Activated CD4-positive, alpha-beta memory T cell treated with anti-CD3 and anti-CD28 coated beads for 36 hours (primary cell): Measurements from ENCODE around the gene KCNQ2. TPM values are rescaled to one million over a fixed set of nuclear protein-coding genes. Genes with fewer than 3 reads are reported as not detected.
"Not testable (repeated sequence)": the region's sequence is repeated elsewhere in the genome, so short reads cannot be mapped to it uniquely, and the experiment has no call there.

Experiments used
- CTCF ChIA-PET: fragments of 350-600 bp; sonication (Branson Sonifier 250); formaldehyde crosslinking; loops from one replicate; lab custom pipeline; 2021; ENCODE audit warnings: antibody characterized with exemption, inconsistent platforms; lab: Charles Lee
- POLR2A ChIA-PET: fragments of 350-600 bp; sonication (Branson Sonifier 250); formaldehyde crosslinking; loops from one replicate; lab custom pipeline; 2021; ENCODE audit warnings: antibody characterized with exemption; lab: Charles Lee
- DNase-seq: peaks from one replicate; pipeline ENCODE4 v3.0.0-alpha.2; 2020
- H3K27ac Mint-ChIP-seq: one replicate; pipeline ENCODE4 v1.8.0; 2021; ENCODE audit warnings: mixed read lengths
- H3K27me3 Mint-ChIP-seq: one replicate; pipeline ENCODE4 v1.8.0; 2021; ENCODE audit warnings: mixed read lengths
- H3K36me3 Mint-ChIP-seq: one replicate; pipeline ENCODE4 v1.8.0; 2021; ENCODE audit warnings: mixed read lengths
- H3K4me1 Mint-ChIP-seq: one replicate; pipeline ENCODE4 v1.8.0; 2021; ENCODE audit warnings: low read depth, mixed read lengths
- H3K4me3 Mint-ChIP-seq: one replicate; pipeline ENCODE4 v1.8.0; 2021; ENCODE audit warnings: mild to moderate bottlenecking, mixed read lengths
- H3K9me3 Mint-ChIP-seq: one replicate; pipeline ENCODE4 v1.8.0; 2021; ENCODE audit warnings: mixed read lengths
- intact Hi-C: fragments of 100-400 bp; cut with micrococcal nuclease; formaldehyde crosslinking; loops from one replicate; pipeline ENCODE4 v1.15.1; 2023
- total RNA-seq, 2 experiments: library from RNA; stranded (reverse); gene quantifications; one replicate each; pipeline ENCODE4 v1.2.3, GENCODE V29; 2021

The KCNQ2 gene
- not detected for total RNA-seq

DNA sequence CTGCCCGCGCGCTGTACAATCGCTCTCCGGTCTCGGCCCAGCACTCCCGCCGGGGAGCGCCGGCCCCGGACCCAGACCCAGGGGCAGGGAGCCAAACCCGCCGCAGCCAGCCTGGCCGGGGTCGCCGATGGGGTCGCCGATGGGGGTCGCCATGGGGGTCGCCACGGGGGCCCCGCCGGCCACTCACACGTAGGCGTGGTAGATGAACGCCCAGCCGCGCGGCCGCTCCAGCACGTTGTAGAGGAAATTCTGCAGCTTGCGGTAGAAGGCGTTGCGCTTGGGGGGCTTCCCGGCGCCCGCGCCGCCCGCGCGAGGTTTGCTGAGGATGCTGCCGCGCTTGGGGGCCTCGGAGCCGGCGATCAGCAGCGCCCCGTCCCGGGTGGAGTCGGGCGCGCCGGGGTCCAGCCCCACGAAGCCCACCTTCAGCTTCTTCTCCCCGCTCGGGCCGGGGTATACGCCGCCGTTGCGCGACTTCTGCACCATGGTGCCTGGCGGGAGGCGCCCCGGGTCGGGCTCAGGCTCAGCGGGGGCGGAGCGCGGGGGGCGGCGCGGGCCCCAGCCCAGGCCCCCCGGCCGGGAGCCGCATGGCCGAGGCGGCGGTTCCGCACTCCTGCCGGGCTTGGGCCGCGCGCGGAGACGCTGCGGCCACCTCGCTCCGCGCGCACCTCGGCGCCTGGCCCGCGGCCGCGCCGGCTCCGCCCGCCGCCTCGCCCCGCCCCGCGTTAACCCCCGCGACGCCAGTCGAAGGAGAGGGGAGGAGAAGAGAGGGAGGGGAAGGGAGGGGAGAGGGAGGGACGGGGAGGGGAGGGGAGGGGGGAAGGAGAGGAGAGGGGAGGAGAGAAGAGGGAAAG lies at the start of gene KCNQ2:
Gene KCNQ2, minus strand, starts transcription at position 675 of the 851 bp plus-strand sequence. Its CDS starts 192 bp downstream, at position 483.
- H3K4me3 Mint-ChIP-seq, result no peak within 1 kb of the TSS
- DNase-seq, result no peak
- peaks cover 37% of the 10 kb centered on the region for H3K27me3 Mint-ChIP-seq
- no peaks in the 10 kb centered on the region for H3K36me3 Mint-ChIP-seq
- no peak within 1 kb of the TSS for H3K27ac Mint-ChIP-seq
- ChIA-PET POLR2A (no interaction called here), CTCF (no interaction called here)
- intact Hi-C loops, result no loop called here
- H3K9me3 Mint-ChIP-seq, result no peaks in the 10 kb centered on the region
- H3K4me1 Mint-ChIP-seq, result peaks cover 5% of the 10 kb centered on the region

DNA sequence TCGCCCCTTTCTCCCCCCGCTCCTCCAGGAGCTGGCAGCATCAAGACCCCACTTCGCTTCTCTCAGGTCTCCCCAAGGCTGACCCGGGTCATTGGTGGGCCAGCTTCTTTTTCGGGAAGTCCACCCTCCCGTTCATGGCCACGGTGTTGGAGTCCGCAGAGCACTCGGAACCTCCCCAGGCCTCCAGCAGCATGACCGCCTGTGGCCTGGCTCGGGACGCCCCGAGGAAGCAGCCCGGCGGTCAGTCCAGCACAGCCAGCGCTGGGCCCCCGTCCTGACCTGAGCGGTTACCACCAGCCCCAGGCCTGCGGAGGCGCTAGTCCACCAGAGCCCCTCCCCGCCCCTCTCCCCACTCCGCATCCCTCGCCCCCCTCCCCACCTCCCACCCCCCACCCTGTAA lies 49.1 kb upstream of the KCNQ2 start:
- CTCF ChIA-PET, result interaction anchor here (0.9 to 2.1 kb wide), 6 partner anchors 16 to 518 kb away, joined by 3 to 15 read pairs (median 6); partner anchors contain the start of genes PRPF6, PTK6 and TPD52L2

DNA sequence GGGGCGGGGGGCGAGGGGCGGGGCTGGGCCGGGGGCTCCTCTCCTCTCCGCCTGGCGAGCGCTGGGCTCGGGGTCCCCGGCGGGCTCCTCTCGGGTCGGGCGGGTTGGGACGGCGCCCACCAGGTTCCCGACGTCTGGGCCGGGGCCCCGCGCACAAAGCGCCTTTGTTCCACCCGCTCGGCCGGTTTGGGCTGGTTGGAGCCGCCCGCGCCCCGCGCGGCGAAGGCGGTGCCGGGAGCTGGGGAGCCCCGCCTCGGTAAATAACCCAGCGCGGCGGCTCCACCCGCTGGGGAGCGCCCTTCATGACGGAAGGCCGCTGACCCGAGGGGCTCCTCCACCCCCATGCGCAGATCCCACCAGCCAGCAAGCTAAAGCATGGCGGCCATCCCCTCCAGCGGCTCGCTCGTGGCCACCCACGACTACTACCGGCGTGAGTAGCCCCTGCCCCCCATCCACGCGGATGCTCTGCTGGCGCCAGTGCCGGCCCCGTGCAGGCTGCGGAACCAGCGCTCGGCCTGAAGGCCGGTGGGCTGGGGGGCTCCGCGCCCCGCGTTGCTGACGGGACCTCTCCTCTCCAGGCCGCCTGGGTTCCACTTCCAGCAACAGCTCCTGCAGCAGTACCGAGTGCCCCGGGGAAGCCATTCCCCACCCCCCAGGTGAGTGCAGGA lies 48.6 kb upstream of the KCNQ2 start:
- Mint-ChIP-seq H3K36me3 (peaks cover 26% of the 10 kb centered on the region), H3K9me3 (peaks cover 13% of the 10 kb centered on the region), H3K4me1 (peaks cover 23% of the 10 kb centered on the region), H3K27me3 (no peaks in the 10 kb centered on the region), H3K27ac (peak overlapping the region; percentile 33), H3K4me3 (peak overlapping the region; percentile 78)
- intact Hi-C loops, result loop anchor here (2.0 kb wide), 1 partner anchor 32 kb away; no protein-coding TSS in a partner anchor
- peak; percentile 81 for DNase-seq
- ChIA-PET CTCF (interaction anchor here (0.6 to 2.1 kb wide), 11 partner anchors 17 to 518 kb away, joined by 3 to 15 read pairs (median 4); partner anchors contain the start of genes PRPF6, PTK6 and TPD52L2), POLR2A (interaction anchor here (0.6 to 5.4 kb wide), 11 partner anchors 8 to 583 kb away, joined by 3 to 55 read pairs (median 3); partner anchors contain the start of genes ARFRP1, GID8, GMEB2 and PTK6)

More for the DNA sequence above, 49.1 kb upstream of the KCNQ2 start:
- Mint-ChIP-seq H3K27me3 (no peaks in the 10 kb centered on the region), H3K36me3 (peaks cover 26% of the 10 kb centered on the region), H3K4me1 (peaks cover 23% of the 10 kb centered on the region), H3K9me3 (peaks cover 13% of the 10 kb centered on the region), H3K4me3 (peak overlapping the region; percentile 78), H3K27ac (peak overlapping the region; percentile 33)
- POLR2A ChIA-PET, result interaction anchor here (0.6 to 5.4 kb wide), 10 partner anchors 8 to 583 kb away, joined by 3 to 55 read pairs (median 4); partner anchors contain the start of genes ARFRP1, GID8, GMEB2 and PTK6
- no peak for DNase-seq
- intact Hi-C loops, result loop anchor here (2.0 kb wide), 1 partner anchor 31 kb away; no protein-coding TSS in a partner anchor

DNA sequence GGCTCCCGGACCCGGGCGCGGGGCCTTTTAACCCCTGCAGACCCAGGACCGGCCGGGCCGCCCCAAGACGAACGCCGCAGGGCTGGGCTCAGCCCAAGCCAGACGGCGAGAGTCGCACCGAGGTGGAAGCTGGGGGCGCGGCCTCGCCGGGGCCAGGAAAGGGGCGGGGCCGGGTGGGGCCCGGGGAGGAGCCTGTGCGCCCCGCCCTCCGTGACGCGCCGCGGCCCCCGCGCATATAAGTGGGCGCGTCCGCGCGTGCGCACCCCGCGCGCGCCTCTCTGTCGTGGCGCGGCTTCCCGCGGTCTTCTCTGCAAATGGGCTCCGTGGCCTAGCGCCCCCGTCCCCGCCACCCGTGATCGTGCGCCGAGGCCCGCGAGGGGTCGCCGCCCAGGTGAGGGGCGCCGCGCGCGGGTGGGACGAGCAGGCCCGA lies 48.1 kb upstream of the KCNQ2 start, which contains the start of gene PPDPF:
Gene PPDPF, plus strand, starts transcription at position 262 of the 430 bp plus-strand sequence. CDS start 544 bp downstream, outside the sequence.
- peaks cover 23% of the 10 kb centered on the region for H3K4me1 Mint-ChIP-seq
- ChIA-PET CTCF (interaction anchor here (0.6 to 2.1 kb wide), 10 partner anchors 17 to 519 kb away, joined by 3 to 15 read pairs (median 4); partner anchors contain the start of genes PTK6 and TPD52L2), POLR2A (interaction anchor here (0.9 to 5.4 kb wide), 7 partner anchors 9 to 344 kb away, joined by 3 to 55 read pairs (median 4); partner anchors contain the start of genes GMEB2, PTK6 and TPD52L2)
- H3K9me3 Mint-ChIP-seq, result peaks cover 13% of the 10 kb centered on the region
- no peaks in the 10 kb centered on the region for H3K27me3 Mint-ChIP-seq
- H3K27ac Mint-ChIP-seq, result peak within 1 kb of the TSS; percentile 79
- intact Hi-C loops, result loop anchor here (2.0 kb wide), 1 partner anchor 32 kb away; no protein-coding TSS in a partner anchor
- peak; percentile 87 for DNase-seq
- H3K36me3 Mint-ChIP-seq, result peaks cover 26% of the 10 kb centered on the region
- H3K4me3 Mint-ChIP-seq, result peak within 1 kb of the TSS; percentile 78

DNA sequence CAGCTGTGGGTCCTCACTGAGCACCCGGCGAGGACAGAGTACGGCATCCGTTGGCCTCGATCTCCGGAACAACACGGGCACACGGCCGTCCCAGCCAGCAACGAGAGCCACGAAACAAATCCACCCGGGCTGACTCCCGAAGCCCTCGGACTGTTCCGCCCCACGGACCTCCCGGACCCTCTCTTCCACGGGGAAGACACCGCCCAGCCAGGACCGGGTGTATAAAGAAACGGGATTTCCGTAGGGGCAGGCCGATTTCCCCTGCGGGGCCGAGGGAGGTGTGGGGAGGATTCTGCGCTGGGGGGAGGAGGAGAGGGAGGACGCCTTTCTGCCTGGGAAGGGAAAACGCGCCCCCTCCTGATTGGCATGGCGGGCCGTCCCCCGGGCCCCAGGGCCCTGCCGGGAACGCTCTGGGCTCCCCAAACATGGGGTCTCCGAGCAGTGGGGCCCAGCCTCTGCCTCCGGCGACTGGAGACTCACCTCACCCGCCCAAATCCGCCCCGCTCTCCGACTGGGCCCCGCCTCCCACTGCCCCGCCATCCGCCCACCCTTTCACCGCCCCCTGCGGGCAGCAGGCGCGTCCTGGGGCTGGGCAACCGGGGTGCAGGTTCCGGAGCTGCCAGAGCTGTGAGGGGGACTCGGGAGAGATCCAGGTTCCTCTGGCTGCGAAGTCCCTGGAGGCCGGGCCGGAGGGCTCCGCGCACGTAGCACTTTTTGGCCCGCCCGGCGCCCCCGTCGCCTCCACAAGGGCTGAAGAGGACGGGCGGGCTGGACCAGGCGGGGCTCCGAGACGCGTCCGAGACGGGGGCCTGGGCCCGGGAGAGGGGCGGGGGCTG lies 47.4 kb upstream of the KCNQ2 start:
- peaks cover 23% of the 10 kb centered on the region for H3K4me1 Mint-ChIP-seq
- peak; percentile 76 for DNase-seq
- intact Hi-C loops, result loop anchor here (2.0 kb wide), 1 partner anchor 33 kb away; no protein-coding TSS in a partner anchor
- H3K27me3 Mint-ChIP-seq, result no peaks in the 10 kb centered on the region
- peaks cover 13% of the 10 kb centered on the region for H3K9me3 Mint-ChIP-seq
- H3K36me3 Mint-ChIP-seq, result peaks cover 26% of the 10 kb centered on the region
- CTCF ChIA-PET, result interaction anchor here (0.8 to 2.1 kb wide), 7 partner anchors 16 to 122 kb away, joined by 3 to 15 read pairs (median 5); partner anchors contain the start of gene PTK6
- peak overlapping the region; percentile 13 for H3K27ac Mint-ChIP-seq
- POLR2A ChIA-PET, result interaction anchor here (1.0 to 5.4 kb wide), 4 partner anchors 9 to 107 kb away, joined by 3 to 55 read pairs (median 8); partner anchors contain the start of genes GMEB2 and PTK6
- H3K4me3 Mint-ChIP-seq, result peak overlapping the region; percentile 69

DNA sequence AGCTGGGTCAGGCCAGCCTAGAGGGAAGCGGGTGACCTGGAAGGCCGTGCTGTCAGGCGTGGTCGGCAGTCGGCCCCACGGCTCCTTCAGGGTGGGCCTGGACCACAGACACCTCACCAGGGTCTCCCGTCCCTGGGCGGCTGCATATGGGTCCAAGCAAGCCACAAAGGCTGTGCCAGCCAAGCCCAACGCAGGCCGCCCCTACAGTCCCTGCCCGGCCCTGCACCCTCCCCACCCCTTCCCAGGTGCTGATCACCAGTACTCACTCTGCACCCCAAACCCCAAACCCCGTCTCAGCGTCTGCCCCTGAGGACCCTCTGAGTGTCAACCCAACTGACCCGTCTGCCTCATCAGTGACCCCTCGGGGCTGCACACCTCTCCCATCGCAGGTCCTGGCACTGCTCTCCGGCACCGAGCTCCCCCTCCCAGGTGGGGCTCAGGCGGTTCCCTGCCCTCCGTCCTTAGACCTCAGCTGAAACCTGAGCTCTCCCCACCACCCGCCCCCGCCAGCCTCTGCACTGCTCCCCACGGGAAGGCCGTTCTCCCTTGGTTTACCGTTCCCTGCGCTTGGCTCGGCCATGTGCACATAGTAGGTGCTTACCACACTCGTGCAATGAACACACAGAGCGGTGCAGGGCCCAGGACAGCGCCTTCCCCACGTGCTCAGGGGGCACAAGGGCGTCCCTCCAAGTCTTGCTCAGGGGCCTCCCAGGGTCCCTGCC lies 46.7 kb upstream of the KCNQ2 start:
- Mint-ChIP-seq H3K36me3 (peaks cover 26% of the 10 kb centered on the region), H3K4me1 (peaks cover 21% of the 10 kb centered on the region), H3K27ac (no peak overlapping the region), H3K4me3 (peak overlapping the region; percentile 69), H3K27me3 (peaks cover 2% of the 10 kb centered on the region), H3K9me3 (peaks cover 13% of the 10 kb centered on the region)
- POLR2A ChIA-PET, result interaction anchor here (5.4 kb wide), 1 partner anchor 18 kb away, joined by 55 read pairs; the partner anchor contains the start of gene PTK6
- CTCF ChIA-PET, result interaction anchor here (1.8 kb wide), 1 partner anchor 22 kb away, joined by 9 read pairs; no protein-coding TSS in a partner anchor
- intact Hi-C loops, result no loop called here
- DNase-seq, result no peak

DNA sequence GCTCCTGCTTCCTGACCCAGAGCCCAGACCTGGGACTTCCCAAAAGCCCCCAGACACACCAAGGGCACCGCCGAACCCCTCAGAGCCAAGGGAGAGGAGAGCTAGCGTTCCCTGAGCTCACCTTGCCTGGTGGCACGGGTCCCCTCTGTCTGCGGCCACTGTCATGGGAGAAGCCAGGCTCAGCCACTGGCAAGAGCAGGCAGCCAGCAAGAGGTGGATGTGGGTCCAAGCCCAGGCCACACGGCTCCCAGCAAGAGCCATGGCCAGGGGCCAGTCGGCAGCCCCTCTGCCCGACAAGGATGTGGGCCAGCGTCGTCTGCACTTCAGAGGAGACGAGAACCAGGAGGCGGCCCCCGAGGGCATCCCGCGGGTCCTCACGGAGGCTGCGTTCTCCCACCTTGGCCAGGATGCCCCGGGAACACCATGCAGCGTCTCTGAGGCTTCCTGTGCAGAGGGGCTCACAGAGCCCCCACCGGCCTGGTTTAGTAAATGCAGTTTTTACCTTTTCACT lies 46.0 kb upstream of the KCNQ2 start:
- Mint-ChIP-seq H3K9me3 (peaks cover 8% of the 10 kb centered on the region), H3K4me1 (peaks cover 16% of the 10 kb centered on the region), H3K27me3 (peaks cover 2% of the 10 kb centered on the region), H3K27ac (no peak overlapping the region), H3K36me3 (peaks cover 21% of the 10 kb centered on the region), H3K4me3 (no peak overlapping the region)
- CTCF ChIA-PET, result interaction anchor here (1.8 kb wide), 1 partner anchor 22 kb away, joined by 9 read pairs; no protein-coding TSS in a partner anchor
- POLR2A ChIA-PET, result no interaction called here
- DNase-seq, result no peak
- intact Hi-C loops, result no loop called here

DNA sequence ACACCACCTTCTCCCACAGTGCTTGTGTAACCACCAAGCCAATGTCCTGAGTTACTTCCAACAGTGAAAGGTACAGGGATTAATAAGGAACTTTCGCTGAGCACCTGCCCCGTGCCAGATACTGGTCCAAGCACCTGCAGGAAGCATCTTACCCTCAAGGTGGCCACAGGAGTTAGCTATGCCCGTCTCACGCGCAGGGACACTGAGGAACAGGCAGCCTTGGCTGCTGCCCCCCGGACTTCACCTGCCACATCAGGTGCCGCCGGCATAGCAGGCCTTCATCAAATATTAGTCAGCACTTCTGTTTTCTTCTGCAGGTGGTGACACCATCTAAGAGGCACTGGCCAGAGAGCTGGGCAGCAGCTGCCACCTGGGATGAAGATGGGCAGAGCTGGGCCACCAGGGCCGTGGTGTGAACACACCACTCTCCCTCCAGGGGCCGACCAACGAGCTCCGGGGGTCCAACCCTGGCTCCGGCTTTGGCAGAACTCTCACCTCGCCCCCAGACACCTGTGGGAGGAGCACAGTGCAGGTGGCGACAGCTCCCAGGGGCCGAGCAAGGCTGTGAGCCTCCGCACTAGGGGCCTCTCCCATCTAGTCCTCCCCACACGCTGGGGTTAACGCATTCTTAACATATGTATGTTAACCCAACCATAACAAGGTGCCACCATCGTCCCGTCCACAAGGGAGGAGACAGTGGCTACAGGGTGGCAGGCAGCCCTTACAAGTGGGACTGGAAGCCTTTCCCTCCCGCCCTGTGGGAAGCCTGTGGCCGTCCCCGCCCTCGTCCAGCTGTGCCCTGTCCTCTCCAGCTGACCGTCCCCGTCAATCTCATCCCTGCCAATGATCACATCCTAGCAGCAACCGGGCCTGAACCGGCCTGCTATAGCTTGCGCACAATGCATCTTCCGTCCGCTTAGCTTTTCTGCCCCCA lies 45.2 kb upstream of the KCNQ2 start:
- DNase-seq, result no peak
- H3K9me3 Mint-ChIP-seq, result peaks cover 5% of the 10 kb centered on the region
- ChIA-PET CTCF (interaction anchor here (1.1 to 1.8 kb wide), 2 partner anchors 20 to 21 kb away, joined by 3 to 9 read pairs; partner anchors contain the start of gene PTK6), POLR2A (no interaction called here)
- H3K4me3 Mint-ChIP-seq, result no peak overlapping the region
- no peak overlapping the region for H3K27ac Mint-ChIP-seq
- peaks cover 14% of the 10 kb centered on the region for H3K36me3 Mint-ChIP-seq
- intact Hi-C loops, result no loop called here
- H3K4me1 Mint-ChIP-seq, result peaks cover 15% of the 10 kb centered on the region
- peaks cover 6% of the 10 kb centered on the region for H3K27me3 Mint-ChIP-seq

DNA sequence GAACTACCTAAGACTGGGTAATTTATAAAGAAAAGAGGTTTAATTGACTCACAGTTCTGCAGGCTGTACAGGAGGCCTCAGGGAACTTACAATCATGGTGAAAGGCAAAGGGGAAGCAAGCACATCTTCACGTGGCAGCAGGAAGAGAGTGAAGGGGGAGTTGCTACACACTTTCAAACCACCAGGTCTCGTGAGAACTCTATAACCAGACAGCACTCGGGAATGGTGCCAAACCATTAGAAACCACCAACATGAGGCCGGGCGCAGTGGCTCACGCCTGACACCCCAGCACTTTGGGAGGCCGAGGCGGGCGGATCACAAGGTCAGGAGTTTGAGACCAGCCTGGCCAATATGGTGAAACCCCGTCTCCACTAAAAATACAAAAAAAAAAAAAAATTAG lies 42.1 kb upstream of the KCNQ2 start:
- peak; percentile 8 for DNase-seq
- intact Hi-C loops, H3K4me1 Mint-ChIP-seq, H3K27ac Mint-ChIP-seq, POLR2A ChIA-PET, H3K4me3 Mint-ChIP-seq, H3K9me3 Mint-ChIP-seq, H3K36me3 Mint-ChIP-seq: not testable (repeated sequence)
- H3K27me3 Mint-ChIP-seq, result peaks cover 20% of the 10 kb centered on the region
- CTCF ChIA-PET, result interaction anchor here (1.1 kb wide), 1 partner anchor 18 kb away, joined by 5 read pairs; no protein-coding TSS in a partner anchor
